Tibial nerve (tissue), 4 donors: ENCODE measurements around the gene PSKH1. TPM values are rescaled to one million over a fixed set of nuclear protein-coding genes. Genes with fewer than 3 reads are reported as not detected.

Experiments used
- DNase-seq, 2 donors: peaks; one replicate each; pipeline ENCODE4 v3.0.0-alpha.2; 2019; ENCODE audit warnings: low spot score in 2 of 2
- H3K27ac ChIP-seq, 4 donors: fragments of 200-600 bp; sonication (generic) in 3 of 4; one replicate each; pipeline ENCODE4 v1.5.1; 2017 to 2019; ENCODE audit warnings: mild to moderate bottlenecking in 1 of 4
- H3K27me3 ChIP-seq, 2 donors: fragments of 200-600 bp; sonication (generic) in 1 of 2; one replicate each; pipeline versions ENCODE4 v1.5.1 to v1.6.0; 2017 to 2019
- H3K36me3 ChIP-seq, 3 donors: fragments of 200-600 bp; sonication (generic); one replicate each; pipeline ENCODE4 v1.5.1; 2018 to 2019
- H3K4me1 ChIP-seq, 4 donors: fragments of 200-600 bp; sonication (generic) in 3 of 4; one replicate each; pipeline ENCODE4 v1.5.1; 2017 to 2019
- H3K4me3 ChIP-seq, 4 donors: fragments of 200-600 bp; sonication (generic) in 3 of 4; one replicate each; pipeline ENCODE4 v1.5.1; 2017 to 2019; ENCODE audit warnings: mild to moderate bottlenecking in 1 of 4, moderate library complexity in 1 of 4
- H3K9me3 ChIP-seq, 4 donors: fragments of 200-600 bp; sonication (generic) in 3 of 4; one replicate each; pipeline ENCODE4 v1.5.1; 2017 to 2019
- EP300 ChIP-seq, 2 donors: sonication (generic); formaldehyde crosslinking; IDR thresholded peaks; one replicate each; pipeline ENCODE4 v1.6.1; 2017; ENCODE audit warnings: antibody characterized with exemption in 2 of 2, mild to moderate bottlenecking in 1 of 2
- POLR2A ChIP-seq, 2 donors: fragments of 450-650 bp; IDR thresholded peaks; one replicate each; pipeline ENCODE4 v1.6.1; 2017; ENCODE audit warnings: antibody characterized with exemption in 2 of 2, mild to moderate bottlenecking in 2 of 2, moderate library complexity in 2 of 2
- WGBS, 2 donors: methylation state at CpG; one replicate each; pipeline ENCODE4 v1.1.5; 2018; 5-methylcytosine and 5-hydroxymethylcytosine counted together
- total RNA-seq, 4 donors: library from RNA; depleted of rRNA; stranded (reverse); fragments of >200 nt; gene quantifications; one replicate each; pipeline ENCODE4 v1.1.0, GENCODE V29; 2016
- TF ChIP-seq, protein P1 (sequence below), 5 experiments: fragments of 200-600 bp in 3 of 5; fragments of 450-650 bp in 2 of 5; sonication (generic) in 3 of 5; IDR thresholded peaks; one replicate each; pipeline ENCODE4 v1.5.1; 2016 to 2019; ENCODE audit warnings: antibody characterized with exemption in 5 of 5, mild to moderate bottlenecking in 3 of 5, moderate library complexity in 2 of 5

PSKH1 gene
- total RNA-seq, 4 donors from 2014 or later, result 22.2 to 30.8 (median 24.2) TPM

- 90 to 92% methylated on average over 12 to 13 of the region's 13 CpGs for WGBS, 2 donors
- no peaks in the 10 kb centered on the region for H3K9me3 ChIP-seq
- peaks cover 0 to 27% (median 8%) of the 10 kb centered on the region in 4 donors for H3K4me1 ChIP-seq
- DNase-seq, result no peak
- no peak overlapping the region for H3K27ac ChIP-seq
- H3K4me3 ChIP-seq, result no peak overlapping the region
- TF ChIP-seq POLR2A (IDR thresholded peaks at IDR 0.05) (no peak), EP300 (IDR thresholded peaks at IDR 0.05) (no peak)
- TF ChIP-seq, protein P1, sequence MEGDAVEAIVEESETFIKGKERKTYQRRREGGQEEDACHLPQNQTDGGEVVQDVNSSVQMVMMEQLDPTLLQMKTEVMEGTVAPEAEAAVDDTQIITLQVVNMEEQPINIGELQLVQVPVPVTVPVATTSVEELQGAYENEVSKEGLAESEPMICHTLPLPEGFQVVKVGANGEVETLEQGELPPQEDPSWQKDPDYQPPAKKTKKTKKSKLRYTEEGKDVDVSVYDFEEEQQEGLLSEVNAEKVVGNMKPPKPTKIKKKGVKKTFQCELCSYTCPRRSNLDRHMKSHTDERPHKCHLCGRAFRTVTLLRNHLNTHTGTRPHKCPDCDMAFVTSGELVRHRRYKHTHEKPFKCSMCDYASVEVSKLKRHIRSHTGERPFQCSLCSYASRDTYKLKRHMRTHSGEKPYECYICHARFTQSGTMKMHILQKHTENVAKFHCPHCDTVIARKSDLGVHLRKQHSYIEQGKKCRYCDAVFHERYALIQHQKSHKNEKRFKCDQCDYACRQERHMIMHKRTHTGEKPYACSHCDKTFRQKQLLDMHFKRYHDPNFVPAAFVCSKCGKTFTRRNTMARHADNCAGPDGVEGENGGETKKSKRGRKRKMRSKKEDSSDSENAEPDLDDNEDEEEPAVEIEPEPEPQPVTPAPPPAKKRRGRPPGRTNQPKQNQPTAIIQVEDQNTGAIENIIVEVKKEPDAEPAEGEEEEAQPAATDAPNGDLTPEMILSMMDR (IDR thresholded peaks at IDR 0.05), result no peak
- H3K36me3 ChIP-seq, result peaks cover 4 to 89% (median 49%) of the 10 kb centered on the region in 3 donors
- no peaks in the 10 kb centered on the region for H3K27me3 ChIP-seq
These were observed 12.5 kb upstream of the PSKH1 start for GRCh38 chr16:67880584-67880983.

GRCh38 chr16:67881621-67882161, 11.4 kb upstream of the PSKH1 start:
- Histone ChIP-seq H3K4me1 (peaks cover 0 to 16% (median 7%) of the 10 kb centered on the region in 4 donors), H3K36me3 (peaks cover 4 to 89% (median 49%) of the 10 kb centered on the region in 3 donors), H3K27me3 (no peaks in the 10 kb centered on the region), H3K27ac (no peak overlapping the region), H3K4me3 (no peak overlapping the region), H3K9me3 (no peaks in the 10 kb centered on the region)
- 87 to 88% methylated on average over 21 of the region's 21 CpGs for WGBS, 2 donors
- DNase-seq, result no peak
- TF ChIP-seq POLR2A (IDR thresholded peaks at IDR 0.05), result no peak
- no peak for TF ChIP-seq EP300 (IDR thresholded peaks at IDR 0.05)

GRCh38 chr16:67882374-67883145, 10.5 kb upstream of the PSKH1 start:
- DNase-seq, result no peak
- H3K27me3 ChIP-seq, result no peaks in the 10 kb centered on the region
- peaks cover 4 to 85% (median 48%) of the 10 kb centered on the region in 3 donors for H3K36me3 ChIP-seq
- TF ChIP-seq, protein P1 (IDR thresholded peaks at IDR 0.05), result no peak
- TF ChIP-seq POLR2A (IDR thresholded peaks at IDR 0.05), result no peak
- no peak for TF ChIP-seq EP300 (IDR thresholded peaks at IDR 0.05)
- no peak overlapping the region for H3K4me3 ChIP-seq
- H3K27ac ChIP-seq, result peak overlapping the region in 1 of 4 donors; percentile 79
- 68 to 78% methylated on average over 15 of the region's 18 CpGs for WGBS, 2 donors
- H3K9me3 ChIP-seq, result no peaks in the 10 kb centered on the region
- peaks cover 0 to 16% (median 7%) of the 10 kb centered on the region in 4 donors for H3K4me1 ChIP-seq

- H3K9me3 ChIP-seq, result no peaks in the 10 kb centered on the region
- H3K4me3 ChIP-seq, result no peak overlapping the region
- DNase-seq, result no peak
- no peaks in the 10 kb centered on the region for H3K27me3 ChIP-seq
- H3K27ac ChIP-seq, result peak overlapping the region in 1 of 4 donors; percentile 79
- TF ChIP-seq EP300 (IDR thresholded peaks at IDR 0.05) (no peak), POLR2A (IDR thresholded peaks at IDR 0.05) (no peak)
- TF ChIP-seq, protein P1 (IDR thresholded peaks at IDR 0.05), result no peak
- peaks cover 0 to 16% (median 7%) of the 10 kb centered on the region in 4 donors for H3K4me1 ChIP-seq
- H3K36me3 ChIP-seq, result peaks cover 4 to 77% (median 41%) of the 10 kb centered on the region in 3 donors
- WGBS, 2 donors, result 64 to 75% methylated on average over 6 of the region's 6 CpGs
These were observed 9.7 kb upstream of the PSKH1 start for GRCh38 chr16:67883146-67883871.

DNA sequence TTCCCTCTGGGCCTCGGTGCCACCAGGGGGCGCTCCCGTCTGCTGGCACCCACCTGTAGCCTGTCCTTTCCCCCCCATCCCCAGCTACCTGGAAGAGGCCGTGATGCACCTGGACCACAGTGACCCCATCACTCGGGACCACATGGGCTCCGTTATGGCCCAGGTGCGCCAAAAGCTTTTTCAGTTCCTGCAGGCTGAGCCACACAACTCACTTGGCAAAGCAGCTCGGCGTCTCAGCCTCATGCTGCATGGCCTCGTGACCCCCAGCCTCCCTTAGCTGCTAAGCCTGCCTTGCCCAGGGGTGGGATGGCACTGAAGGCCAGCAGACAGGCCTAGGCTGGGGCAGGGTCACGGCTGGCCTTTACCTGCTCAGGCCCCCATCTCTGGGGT, 9.2 kb upstream of the PSKH1 start:
- 55 to 56% methylated on average over 11 of the region's 11 CpGs for WGBS, 2 donors
- H3K4me1 ChIP-seq, result peaks cover 0 to 16% (median 7%) of the 10 kb centered on the region in 4 donors
- H3K4me3 ChIP-seq, result no peak overlapping the region

More for the DNA sequence above, 9.2 kb upstream of the PSKH1 start:
- no peak for TF ChIP-seq EP300 (IDR thresholded peaks at IDR 0.05)
- no peak for TF ChIP-seq POLR2A (IDR thresholded peaks at IDR 0.05)
- TF ChIP-seq, protein P1 (IDR thresholded peaks at IDR 0.05), result peak; percentile 75 to 92 (median 84)
- H3K9me3 ChIP-seq, result no peaks in the 10 kb centered on the region
- peaks cover 4 to 72% (median 35%) of the 10 kb centered on the region in 3 donors for H3K36me3 ChIP-seq
- H3K27me3 ChIP-seq, result no peaks in the 10 kb centered on the region
- H3K27ac ChIP-seq, result peak overlapping the region; percentile 60 to 79 (median 68)
- peak; percentile 43 to 61 for DNase-seq
